ENCODE data around the gene KCTD19.
"Not testable (repeated sequence)": the region's sequence is repeated elsewhere in the genome, so short reads cannot be mapped to it uniquely, and the experiment has no call there.

The KCTD19 gene

DNA sequence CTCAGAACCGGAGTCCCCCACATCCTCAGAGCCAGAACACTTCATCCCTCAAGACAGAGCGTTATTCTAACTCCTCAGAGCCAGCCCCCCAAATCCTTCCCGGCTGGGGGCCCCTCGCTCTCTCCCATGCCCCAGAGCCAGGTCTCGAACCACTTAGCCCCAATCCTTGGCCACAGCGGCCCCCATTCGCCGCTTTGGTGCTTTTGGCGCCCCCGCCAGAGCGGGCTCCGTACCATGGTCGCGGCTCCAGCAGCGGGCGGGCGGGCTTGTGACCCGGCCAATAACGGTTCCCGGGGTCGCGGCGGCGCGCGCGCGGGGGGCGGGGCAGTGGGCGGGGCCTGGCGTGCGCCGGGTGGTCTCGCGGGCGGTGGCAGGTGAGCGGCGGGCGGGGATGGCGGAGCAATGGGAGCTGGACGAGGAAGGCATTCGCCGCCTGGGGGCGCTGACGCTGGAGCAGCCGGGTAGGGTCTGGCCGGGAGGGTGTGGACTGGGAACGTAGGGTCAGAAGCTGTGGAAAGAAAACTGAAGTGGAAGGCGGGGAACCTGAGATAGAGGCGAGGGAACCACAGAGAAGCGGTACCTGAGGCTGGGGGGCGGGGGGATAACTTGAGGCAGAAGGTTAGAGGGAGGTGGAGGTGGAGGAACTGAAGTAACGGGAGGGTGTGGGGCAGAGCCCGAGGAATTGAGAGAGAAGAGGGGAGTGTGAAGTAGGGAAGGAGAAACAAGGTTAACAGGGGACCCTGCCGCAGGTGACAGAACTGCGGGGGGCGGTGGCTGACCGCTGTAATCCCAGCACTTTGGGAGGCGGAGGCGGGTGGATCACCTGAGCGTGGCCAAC lies at the start of gene KCTD19, which contains the start of gene LRRC36:
TSS of gene KCTD19 (minus strand) at position 270 of the 838 bp plus-strand sequence. CDS start at position 236, 34 bp downstream.
TSS of gene LRRC36 (plus strand) at position 344 of the 838 bp plus-strand sequence. CDS start at position 392, 48 bp downstream.
- no peak for DNase-seq (ENCODE audit: low read depth)

DNA sequence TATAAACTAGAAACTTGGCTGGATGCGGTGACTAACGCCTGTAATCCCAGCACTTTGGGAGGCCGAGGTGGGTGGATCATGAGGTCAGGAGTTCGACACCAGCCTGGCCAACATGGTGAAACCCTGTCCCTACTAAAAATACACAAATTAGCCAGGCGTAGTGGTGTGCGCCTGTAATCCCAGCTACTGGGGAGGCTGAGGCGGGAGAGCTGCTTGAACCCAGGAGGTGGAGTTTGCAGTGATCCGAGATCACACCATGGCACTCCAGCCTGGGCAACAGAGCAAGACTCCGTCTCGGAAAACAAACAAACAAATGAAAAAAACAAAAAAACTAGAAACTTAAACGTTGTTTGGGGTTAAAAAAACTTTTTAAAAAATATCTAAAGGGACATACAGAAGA lies 49.5 kb upstream of the KCTD19 start:
- not testable (repeated sequence) for DNase-seq (ENCODE audit: low read depth)

DNA sequence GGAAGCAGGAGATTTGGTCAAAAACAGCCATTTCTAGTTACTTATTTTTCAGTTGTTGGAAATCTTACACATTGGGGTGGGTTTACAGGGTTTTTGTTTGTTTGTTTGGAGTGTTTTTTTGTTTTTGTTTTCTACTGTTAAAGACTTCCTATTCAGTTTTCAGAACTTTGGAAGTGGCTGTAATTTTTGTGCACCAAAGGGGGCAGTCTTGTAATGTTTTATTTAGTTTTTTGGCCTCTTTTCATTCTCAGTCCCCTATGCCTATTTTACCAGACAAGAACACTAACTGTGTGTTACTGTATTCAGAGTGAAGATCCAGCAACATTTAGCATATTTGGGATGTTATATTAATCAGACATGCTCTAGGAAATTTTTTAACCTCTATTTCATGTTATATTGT lies 46.1 kb upstream of the KCTD19 start:
- DNase-seq (ENCODE audit: low read depth), result no peak

DNA sequence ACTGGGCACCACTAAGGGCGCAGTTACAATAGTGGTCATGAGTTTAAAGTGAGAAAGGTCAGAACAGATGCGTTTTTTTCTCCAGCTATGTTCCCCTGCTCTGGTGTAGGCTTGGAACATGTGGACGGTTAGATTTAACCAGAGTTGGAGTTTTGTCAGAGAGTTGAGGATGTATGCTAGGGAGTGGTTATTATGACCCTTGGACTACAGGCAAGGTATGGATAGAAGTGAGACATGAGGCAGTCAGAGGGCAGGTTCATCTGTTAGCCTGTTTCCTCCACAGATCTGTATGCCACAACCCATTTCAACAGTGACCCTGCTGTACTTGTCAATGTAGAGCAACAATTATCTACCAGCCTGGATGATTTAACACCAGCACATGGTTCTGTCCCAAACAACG lies 44.1 kb upstream of the KCTD19 start:
- no peak for DNase-seq (ENCODE audit: low read depth)

DNA sequence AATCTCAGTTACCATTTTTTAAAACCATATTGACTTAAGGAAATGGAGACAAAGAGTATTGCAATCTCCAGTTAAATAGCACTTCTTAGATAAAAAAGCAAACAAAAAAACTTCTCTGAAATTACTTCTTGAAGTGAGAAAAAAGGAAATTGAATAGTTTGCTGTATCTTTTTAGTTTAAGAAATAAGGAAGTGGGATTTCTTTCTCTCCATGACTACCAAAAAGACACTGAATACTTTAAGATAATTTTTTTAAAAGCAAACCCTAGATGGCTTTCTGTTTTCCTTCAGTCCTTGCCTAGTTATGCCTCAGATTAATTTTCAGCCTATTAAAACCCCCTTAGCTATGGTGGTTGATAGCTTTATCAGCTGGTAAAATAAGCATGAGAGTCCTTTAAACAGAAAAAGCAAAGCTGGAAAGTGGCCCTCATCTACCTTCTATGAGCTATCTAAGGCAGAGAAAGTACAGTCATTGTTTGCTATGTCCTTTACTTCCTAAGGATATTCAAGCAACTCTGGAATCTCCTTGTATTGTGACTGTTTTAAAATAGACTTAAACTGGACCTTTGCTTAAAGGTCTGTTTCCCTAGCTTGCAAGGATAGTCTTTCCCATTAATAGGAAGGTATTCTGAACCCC lies 38.2 kb upstream of the KCTD19 start:
- no peak for DNase-seq (ENCODE audit: low read depth)

DNA sequence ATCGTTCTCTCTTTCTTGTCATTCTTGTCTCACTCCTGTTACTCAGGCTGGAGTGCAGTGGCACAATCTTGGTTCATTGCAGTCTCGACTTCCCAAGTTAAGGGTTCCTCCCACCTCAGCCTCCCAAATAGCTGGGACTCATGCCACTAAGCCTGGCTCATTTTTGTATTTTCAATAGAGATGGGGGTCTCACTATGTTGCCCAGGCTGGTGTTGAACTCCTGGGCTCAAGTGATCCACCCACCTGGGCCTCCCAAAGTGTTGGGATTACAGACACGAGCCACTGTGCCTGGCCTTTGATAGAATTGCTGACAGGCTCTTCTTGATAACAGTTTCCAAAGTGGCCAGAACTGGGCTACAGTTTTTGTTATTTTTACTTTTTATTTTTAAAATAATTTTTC lies 34.5 kb upstream of the KCTD19 start:
- DNase-seq (ENCODE audit: low read depth), result no peak

DNA sequence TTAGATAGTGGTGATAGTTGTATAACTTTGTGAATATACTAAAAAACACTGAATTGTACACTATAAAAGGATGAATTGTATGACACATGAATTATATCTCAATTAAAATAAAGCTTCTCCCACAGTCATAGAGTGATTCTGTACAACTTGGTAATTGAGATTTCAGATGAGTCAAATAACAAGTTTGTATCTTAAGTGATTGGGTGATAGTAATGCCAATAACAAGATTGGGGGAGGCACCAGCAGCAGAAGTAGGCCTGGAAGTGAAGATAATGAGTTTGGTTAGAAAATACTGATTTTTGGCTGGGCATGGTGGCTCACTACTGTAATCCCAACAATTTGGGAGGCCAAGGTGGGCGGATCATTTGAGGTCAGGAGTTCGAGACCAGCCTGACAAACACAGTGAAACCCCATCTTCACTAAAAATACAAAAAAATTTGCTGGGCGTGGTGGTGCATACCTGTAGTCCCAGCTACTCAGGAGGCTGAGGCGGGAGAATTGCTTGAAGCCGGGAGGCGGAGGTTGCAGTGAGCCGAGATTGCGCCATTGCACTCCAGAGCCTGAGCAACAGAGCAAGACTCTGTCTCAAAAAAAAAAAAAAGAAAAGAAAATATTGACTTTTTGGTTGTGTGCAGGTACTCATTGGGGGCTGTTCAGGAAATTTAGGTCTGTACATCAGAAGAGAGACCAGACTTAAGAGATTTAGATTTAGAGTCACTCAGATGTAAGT lies 33.2 kb upstream of the KCTD19 start:
- not testable (repeated sequence) for DNase-seq (ENCODE audit: low read depth)

DNA sequence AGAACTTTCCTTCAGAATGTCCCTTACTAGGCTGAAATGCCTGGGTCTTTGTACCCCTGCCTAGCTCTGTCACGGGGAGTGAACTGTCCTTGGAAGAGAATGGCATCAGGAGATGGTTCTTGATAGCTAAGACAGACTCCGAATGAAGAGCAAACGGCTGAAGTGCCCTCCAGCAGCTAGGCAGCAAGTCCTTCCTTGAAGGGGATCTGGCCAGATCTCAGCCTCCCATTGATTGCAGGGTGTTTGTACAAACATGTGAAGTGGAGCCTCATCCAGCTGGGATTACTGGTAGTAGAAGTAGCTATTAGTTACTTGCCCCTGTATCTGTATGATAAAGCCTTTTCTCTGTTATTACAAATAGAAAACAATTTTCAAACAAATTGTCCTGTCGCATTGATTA lies 31.0 kb upstream of the KCTD19 start:
- DNase-seq (ENCODE audit: low read depth), result no peak

DNA sequence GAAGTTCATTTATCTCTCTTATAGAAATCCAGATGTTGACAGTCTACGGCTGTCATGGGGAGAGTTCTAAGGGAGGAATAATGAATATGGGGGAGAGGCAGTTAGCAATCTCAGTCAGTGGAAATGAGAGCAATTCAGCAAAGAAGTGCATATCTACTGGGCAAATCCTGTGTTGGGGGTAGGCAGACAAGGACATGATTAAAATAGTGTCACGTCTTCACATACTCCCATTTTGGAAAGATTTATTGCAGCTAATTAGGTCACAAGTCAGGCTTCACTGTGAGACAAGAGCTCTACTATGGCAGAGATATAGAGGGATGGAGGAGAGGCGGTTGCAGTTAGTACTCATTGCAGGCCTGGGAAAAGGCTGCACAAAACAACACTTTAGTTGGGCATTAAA lies 29.9 kb upstream of the KCTD19 start:
- no peak for DNase-seq (ENCODE audit: low read depth)

DNA sequence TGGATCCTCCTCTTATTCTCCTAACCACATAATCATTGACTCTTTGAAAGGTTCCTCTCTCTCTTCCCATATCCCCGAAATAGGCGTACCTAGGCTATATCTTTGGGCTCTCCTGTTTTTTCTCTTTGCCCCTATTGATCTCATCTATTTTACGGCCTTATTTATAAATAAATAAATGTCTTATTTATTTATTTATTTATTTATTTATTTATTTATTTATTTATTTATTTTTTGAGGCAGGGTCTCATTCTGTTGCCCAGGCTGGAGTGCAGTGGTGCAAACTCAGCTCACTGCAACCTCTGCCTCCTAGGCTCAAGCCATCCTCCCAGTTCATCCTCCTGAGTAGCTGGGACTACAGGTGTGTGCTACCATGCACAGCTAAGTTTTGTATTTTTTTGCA lies 25.9 kb upstream of the KCTD19 start:
- not testable (repeated sequence) for DNase-seq (ENCODE audit: low read depth)

DNA sequence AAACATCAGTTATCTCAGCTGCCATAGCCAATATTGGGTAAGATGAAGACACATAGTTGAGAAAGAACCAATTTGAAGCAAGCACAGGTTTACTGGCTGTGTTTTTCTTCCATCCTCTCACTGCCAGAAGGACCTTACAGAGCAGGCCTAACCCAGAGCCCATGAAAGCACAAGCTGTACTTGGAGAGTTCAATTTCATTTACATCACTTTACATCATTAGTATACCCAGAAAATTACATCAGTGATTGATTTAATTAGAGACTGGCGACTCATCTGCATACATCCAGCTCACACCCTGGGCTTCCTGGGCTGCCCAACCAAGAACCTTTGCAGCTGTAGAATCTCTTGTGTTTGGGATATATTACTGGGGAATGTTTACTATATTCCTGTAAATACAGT lies 23.8 kb upstream of the KCTD19 start:
- DNase-seq (ENCODE audit: low read depth), result no peak

DNA sequence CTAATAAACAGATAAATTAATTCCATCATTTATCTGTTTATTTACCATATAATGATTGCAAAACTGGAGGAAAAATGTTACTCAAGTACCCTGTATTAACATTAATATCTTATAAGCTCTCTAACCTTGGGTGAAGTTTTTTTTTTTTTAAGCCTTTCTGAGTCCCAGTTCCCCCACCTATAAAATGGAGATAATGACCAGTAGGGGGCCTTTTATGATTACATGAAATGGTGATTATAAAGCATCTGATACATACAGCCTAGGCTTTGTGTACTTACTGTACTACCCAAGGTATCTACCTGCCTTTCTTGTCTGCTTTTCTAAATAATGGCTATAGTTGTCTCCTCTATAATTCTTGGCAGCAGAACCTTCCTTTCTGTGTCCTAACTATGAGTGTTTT lies 22.6 kb upstream of the KCTD19 start:
- DNase-seq (ENCODE audit: low read depth), result no peak

DNA sequence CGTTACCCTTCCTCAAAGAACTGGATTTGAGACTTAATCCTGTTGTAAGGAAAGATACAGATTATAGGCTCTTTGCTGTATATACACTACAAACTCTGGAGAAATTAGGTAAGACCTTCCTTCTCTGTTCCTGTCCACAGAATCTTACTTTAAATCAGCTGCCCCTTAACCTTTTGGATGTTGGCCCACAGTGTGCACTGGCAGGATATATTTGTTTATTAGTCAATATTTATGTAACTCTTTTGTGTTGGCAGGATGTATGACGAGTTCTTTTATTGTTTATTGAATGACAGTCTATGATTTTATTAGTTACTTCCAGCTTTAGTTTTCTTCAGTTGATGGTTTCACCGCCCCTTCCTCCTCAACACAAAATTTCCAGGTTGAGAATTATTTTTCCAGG lies 19.8 kb upstream of the KCTD19 start:
- no peak for DNase-seq (ENCODE audit: low read depth)

DNA sequence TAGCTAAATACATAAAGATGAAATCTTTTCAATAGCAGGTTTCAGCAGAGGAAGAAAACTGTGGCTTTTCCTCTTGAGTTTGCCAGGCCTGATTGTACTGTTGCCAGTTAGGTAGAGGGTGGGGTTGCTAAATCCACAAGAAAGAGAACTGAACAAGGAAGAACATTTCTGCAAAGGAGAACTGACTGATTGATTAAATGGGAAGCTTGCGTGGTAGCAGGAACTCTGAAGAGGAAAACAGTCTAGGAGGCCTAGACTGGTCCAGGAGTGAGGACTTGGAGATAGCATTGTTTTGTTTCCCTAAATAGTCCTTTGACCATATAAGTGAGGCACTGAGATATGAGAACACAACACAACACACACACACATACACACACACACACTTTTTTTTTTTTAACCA lies 18.9 kb upstream of the KCTD19 start:
- DNase-seq (ENCODE audit: low read depth), result no peak

DNA sequence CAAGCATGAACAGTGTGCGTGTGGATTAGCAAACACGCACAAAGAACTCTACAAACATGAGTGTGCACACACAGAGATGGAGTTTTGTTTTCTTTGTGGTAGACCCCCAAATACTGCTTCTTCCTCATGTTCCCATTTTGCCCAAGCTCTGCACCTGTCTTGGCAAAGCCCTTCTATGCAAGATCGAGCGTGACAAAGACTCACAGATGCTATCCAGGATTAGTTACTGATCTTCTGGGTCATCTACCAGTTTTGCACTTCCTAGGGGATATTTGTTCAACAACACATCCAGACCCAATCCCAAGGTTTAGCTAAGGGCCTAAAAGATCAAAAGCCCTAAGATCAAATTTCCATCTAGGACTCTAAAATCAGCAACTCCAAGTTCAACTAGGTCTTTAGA lies 16.1 kb upstream of the KCTD19 start:
- no peak for DNase-seq (ENCODE audit: low read depth)

DNA sequence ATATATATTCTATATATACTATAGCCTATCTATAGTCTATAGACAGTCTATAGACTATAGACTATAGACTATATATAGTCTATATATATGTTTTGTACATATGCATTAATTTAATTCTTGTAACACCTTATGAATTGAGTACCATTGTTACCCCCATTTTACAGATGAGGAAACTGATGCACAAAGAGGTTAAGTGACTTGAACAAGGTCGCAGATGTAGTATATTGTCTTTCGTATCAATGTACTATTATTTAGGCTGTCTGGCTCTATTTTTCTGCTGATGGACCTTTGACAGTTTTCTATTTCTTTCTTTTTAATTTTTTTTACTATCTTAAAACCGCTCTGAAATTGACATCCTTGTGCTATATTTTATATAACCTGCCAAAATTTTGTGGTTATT lies 14.7 kb upstream of the KCTD19 start:
- DNase-seq (ENCODE audit: low read depth), result no peak

DNA sequence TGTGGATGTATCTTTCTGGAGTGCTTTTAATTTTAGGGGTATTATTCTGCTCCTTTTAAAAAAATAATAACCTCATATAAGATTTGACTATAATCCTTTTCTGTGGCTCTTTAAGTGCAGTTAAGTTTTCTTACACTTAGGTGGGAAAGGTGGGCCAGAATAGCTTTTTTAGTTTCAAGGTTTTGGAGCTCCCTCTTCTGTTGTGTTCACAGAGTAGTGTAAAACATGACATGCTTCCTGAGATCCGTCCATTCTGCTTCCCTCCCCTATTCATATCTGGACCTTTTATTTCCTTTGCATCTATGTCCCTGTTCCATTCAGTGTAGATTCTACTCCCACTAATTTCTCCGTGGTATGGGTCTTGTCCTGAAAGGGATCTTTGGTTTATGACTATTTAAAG lies 12.9 kb upstream of the KCTD19 start:
- no peak for DNase-seq (ENCODE audit: low read depth)

DNA sequence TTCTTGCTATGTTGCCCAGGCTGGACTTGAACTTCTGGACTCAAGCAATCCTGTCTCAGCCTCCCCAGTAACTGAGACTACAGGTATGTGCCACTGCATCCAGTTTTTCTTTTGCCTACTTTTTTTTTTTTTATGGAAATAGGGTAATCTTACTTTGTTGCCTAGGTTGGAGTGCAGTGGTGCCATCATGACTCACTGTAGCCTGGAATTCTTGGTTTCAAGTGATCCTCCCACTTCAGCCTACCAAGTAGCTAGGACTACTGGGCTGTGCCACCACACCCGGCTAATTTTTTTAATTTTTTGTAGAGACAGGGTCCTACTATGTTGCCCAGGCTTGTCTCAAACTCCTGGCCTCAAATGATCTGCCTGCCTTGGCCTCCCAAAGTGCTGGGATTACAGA lies 10.1 kb upstream of the KCTD19 start:
- DNase-seq (ENCODE audit: low read depth), result no peak

DNA sequence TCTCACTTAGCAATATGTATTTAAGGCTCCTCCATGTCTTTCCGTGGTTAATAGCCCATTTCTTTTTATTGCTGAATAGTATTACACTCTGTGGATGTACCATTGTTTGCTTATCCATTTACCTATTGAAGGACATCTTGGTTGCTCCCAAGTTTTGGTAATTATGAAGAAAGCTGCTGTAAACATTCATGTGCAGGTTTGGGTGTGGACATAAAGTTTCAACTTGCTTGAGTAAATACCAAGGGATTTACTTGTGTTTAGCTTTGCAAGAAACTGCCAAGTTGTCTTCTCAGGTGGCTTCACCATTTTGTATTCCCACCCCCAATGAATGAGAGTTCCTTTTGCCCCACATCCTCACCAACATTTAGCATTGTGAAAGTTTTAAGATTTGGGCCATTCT lies 9.6 kb upstream of the KCTD19 start:
- DNase-seq (ENCODE audit: low read depth), result no peak

DNA sequence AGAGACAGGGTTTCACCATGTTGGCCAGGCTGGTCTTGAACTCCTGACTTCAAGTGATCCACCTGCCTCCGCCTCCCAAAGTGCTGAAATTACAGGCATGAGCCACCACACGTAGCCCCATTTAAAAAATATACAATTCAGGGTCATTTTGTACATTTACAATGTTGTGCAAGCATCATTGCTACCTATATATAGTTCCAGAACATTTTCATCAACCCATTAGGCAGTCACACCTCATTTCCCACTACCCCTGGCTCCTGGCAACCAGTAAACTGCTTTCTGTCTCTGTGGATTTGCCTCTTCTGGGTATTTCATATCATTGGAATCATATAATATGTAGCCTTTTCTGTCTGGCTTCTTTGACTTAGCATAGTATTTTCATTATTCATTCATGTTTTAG lies 6.8 kb upstream of the KCTD19 start:
- DNase-seq (ENCODE audit: low read depth), result no peak

DNA sequence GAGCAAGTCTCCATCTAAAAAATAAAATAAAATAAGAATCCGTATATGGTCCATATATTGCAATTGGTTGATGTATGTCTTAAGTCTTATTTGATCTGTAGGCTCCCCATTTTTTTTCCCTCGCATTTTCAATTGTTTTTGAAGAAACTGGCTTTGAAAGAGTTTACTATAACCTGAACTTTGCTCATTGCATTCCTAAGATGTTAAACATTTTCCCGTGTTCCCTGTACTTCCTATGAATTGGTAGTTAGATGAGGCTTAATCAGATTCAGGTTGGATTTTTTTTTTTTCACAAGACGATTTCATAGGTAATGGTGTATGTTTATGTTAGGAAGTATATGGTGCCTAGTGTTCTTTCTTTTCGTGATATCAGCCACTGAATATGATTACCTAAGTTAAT lies 3.4 kb upstream of the KCTD19 start:
- no peak for DNase-seq (ENCODE audit: low read depth)

DNA sequence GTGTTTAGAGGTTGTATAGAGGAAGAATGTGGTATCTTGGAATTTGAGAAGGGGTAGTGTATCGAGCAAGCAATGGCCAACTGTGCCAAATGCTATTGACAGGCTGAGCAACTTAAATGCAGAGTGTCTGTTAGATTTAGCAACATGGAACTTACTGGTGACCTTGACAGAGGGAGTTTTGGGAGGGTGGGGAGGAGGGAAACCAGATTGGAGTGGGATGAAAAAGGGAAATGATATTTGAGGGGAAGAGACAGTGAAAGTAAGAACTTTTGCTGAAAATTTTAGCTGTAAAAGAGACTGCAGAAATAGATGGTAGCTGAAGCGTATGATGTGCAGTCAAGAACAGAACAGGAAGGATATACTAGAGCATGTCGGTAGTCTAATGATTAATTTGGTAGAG lies 1.2 kb upstream of the KCTD19 start:
- DNase-seq (ENCODE audit: low read depth), result no peak

DNA sequence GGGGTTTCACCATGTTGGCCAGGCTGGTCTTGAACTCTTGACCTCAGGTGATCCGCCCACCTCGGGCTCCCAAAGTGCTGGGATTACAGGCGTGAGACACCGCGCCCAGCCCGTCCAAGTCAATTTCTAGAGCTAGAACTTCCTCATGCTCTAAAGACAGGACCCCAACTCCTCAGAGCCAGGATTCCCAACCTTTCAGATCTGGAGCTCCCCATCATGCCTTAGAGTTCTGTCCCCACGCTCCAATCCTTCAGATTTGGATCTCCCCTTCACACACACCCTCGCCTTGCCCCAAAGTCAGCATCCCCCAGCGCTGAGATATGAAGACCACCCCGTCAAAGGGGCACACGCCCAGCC lies 448 bp downstream of the KCTD19 start:
- DNase-seq (ENCODE audit: low read depth), result no peak

All from HS-27A (cell line).